Stimulated activated CD8-positive, alpha-beta memory T cell treated with anti-CD3 and anti-CD28 coated beads, Interleukin-2, amount 100 ng/mL, for 1 hour (primary cell): ENCODE results near the gene NLGN4X.
"Not testable (repeated sequence)": the region's sequence is repeated elsewhere in the genome, so short reads cannot be mapped to it uniquely, and the experiment has no call there.

Experiments
- DNase-seq, 2 donors: peaks; one replicate each; pipeline ENCODE4 v3.0.0-alpha.2; 2020; ENCODE audit warnings: low read depth in 2 of 2

NLGN4X gene

DNA sequence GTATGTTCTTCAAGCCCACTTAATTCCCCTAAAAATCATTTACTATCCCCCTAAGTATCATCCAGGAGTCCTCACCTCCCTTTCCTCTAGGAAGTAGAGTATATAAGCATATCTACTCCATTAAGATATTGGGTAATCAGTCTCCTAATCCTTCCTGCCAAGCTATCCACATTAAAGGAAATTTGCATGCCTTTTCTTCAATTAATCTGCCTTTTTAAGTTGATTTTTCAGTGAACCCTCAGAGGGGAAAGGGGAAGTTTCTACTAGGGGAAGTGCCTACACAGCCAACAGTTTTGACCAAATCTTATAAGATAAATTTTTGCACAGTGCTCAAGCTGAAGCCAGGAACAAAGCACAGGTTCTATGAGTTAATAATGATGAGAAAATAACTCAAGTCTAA is 222.8 kb downstream of the NLGN4X start:
- no peak for DNase-seq

GRCh38 chrX:6004529-6004928 is 224.1 kb downstream of the NLGN4X start:
- no peak for DNase-seq

DNA sequence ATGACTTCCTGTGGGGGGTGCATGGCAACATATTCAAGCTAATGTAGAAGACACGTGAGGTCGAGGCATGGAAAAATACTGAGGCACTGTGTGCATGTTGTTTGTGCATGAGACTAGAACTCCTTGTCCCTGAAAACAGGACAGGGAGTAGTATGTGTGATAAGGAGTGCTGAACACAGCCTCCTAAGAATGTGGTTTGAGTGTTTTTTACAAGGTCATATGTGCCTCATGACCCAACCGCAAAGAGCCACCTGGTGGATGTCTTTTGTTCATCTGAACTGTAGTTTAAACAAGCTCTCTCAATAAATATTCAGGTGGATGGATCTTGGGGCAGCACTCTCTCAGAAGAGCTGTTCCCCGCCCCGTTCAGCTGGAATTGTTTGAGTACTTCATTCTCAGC is 226.6 kb downstream of the NLGN4X start:
- no peak for DNase-seq

GRCh38 chrX:5998901-5999300 is 229.8 kb downstream of the NLGN4X start:
- no peak for DNase-seq

DNA sequence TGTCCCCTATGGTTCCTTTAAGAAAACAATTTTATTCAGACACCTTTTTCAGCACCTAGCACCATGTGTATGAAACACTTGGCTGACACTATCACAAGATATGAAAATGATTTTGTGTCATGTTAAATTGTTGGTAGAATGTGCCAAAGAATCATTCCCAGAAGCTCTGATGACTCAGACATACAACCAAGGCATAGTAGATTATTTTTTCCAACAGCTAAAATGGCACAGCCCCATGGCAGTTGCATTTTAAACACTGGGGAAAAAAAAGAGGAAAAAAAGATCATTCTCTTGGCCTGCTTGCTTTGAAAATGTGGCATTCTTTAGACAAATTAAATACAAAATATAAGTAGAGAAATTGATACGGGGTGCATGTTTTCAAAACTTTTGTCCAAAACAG is 230.2 kb downstream of the NLGN4X start:
- no peak for DNase-seq

GRCh38 chrX:5991393-5991792 is 237.3 kb downstream of the NLGN4X start:
- DNase-seq, result no peak

- DNase-seq, result no peak
Measured at GRCh38 chrX:5979338-5979737, 249.3 kb downstream of the NLGN4X start.

- no peak for DNase-seq
Measured at GRCh38 chrX:5976332-5976731, 252.3 kb downstream of the NLGN4X start.

DNA sequence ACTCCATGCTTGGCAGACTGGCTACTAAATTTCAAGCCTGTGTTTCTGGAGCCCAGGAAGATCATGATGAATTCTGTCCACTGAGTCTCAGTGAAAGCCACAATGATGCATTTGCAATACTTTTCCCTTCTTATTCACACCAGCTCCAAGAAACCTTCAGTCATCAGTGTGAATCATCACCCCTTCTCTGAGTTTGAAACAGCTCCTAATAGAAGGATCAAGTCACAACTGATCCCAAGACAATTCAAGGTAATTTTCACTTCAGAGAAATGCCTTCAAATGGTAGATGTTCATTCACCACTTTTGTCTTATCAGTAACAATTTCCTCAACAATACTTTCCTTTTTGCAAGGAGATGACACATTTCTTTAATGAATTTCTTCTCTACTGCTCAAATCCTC is 257.4 kb downstream of the NLGN4X start:
- DNase-seq, result no peak

- no peak for DNase-seq
Measured at GRCh38 chrX:5965406-5965805, 263.3 kb downstream of the NLGN4X start.

DNA sequence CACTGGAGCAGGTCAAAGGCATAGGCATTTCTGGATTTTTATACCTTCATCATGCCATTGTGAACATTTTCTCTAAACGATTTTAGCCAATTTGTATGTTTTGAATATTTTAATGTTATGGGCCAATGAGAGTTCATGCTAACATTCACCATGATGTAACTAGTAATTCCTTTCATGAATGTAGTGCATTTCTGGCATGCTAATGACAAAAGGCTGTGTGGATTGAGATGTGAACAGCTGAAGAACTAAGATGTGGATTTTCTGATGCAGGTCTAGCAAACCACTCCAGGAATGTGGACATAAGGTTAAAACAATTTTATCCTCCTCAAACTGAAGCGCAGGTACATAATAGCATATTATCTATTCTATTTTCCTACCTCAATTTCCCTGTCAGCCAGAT is 269.4 kb downstream of the NLGN4X start:
- DNase-seq, result no peak

- DNase-seq, result no peak
Measured at GRCh38 chrX:5958523-5958922, 270.1 kb downstream of the NLGN4X start.

DNA sequence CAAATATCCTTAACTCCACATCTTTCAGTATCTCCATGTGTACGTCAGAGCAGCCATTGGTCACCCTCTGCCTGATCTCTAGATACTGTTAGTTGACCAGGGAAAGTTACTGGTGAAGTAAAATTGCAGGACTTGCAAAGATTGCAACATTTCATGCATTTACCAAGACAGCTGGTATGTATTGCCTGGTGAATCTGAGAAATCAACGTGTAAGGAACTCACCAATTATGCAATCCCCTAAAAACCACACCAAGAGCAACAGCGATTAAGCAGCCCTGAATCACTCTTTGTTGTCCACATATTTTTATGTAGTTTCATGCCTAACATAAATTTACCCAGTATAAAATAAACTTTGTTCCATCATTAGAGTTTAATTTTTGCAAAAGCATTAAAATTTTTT is 271.2 kb downstream of the NLGN4X start:
- DNase-seq, result no peak

DNA sequence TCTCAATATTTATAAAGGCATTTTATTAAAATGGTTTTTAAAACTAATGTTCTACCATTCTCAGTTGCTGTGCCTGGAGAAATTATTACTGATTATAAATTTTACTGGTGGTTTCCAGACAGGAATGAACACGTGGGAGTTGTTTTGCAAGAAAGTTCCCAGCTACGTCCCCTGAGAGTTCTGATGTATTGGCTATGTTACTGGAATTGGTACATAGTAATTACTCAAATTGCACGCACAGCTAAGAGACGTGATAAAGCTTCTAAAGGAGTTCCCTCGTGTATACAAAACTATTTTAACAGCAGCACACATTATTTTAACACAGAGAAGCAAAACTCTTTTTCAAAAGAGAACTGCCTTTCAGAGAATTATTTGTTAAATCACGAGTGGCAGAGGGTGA is 292.2 kb downstream of the NLGN4X start:
- DNase-seq, result no peak

DNA sequence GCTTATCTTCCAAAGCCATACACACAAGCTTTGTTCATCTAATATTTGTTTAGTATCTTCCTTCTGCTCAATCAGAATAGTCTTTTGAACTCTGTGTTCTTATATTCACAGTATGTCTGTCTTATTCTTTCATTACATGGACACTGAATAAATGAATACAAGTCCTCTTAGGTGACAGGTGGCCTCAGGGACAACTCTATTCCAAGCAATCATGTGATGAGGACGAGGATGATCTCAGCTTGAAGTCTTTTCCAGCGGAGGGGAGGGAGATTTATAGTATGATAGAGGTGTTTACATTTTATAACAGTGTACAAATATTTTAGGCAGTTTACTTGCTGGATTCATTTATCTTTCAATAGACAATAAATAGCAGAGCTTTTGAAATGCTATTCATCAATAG is 300.4 kb downstream of the NLGN4X start:
- DNase-seq, result no peak

DNA sequence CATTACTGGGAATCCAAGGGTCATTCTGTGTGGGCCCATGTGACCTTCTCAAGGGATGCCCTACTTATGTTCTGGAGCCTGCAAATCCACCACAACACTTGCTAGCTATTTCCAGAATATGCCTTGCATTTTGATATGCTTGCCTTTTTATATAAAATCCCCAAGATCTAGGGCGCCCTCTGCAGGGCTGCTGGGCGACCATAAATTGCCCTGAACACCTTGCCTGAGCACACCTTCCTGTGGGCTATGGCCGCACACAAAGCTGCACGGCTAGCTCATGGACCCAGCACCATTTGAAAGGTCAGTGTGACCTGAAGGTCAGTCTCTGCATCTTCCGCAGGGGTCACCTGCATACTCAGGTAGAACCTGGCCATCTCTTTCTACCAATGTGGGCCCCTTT is 311.7 kb downstream of the NLGN4X start:
- DNase-seq, result no peak

- no peak for DNase-seq
Measured at GRCh38 chrX:5915783-5916182, 312.9 kb downstream of the NLGN4X start.

- DNase-seq, result no peak
Measured at GRCh38 chrX:5907207-5907606, 321.5 kb downstream of the NLGN4X start.

DNA sequence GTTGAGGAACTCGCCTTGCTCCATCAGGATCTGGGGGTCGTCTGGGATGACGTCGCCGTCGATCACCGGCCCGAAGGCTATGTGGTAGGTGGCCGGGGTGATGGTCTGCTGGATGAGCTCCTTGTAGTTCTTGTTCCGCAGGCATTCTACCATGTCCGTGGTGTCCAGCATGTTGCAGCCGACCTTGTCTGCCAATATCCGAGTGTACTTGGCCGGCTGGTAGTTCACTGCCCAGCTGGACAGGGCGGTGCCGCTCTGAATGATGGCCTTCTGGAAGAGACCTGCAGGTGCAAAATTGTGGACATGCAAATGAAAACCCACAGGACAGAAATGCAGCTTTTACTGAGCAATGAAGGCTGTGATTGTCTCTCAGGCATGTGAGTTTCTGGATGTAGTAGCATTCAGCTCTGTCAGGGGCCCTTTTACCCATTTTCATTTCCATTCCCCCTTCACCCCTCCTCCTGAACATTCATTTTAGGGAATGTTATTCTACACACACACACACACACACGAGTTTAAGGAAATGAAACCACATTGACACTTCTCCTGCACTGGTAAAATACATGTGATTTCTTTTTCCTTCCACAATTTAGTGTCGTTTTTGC is 325.0 kb downstream of the NLGN4X start:
- DNase-seq, result not testable (repeated sequence)

- no peak for DNase-seq
Measured at GRCh38 chrX:5898463-5898862, 330.2 kb downstream of the NLGN4X start.

- no peak for DNase-seq
Measured at GRCh38 chrX:5891378-5891777, 337.3 kb downstream of the NLGN4X start.

- no peak for DNase-seq
Measured at GRCh38 chrX:5876984-5877596, 351.6 kb downstream of the NLGN4X start.

DNA sequence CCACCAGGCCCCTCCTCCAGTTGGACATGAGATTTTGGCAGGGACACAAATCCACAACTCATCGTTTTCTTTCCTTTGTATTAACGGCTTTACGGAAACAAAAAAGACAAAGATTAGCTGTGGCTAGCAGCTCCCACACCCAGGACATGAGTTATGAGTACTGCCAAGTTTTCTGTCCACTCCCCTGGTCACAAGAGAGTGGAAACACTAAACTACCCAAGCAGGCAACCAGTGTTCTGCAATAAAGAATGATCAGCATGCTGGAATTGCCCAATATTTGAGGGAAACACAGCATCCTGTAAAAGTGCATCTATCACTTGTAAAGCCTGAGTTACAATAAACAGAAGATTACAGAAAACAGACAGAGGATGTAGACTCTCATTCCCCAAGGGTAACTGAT is 358.4 kb downstream of the NLGN4X start:
- DNase-seq, result no peak

DNA sequence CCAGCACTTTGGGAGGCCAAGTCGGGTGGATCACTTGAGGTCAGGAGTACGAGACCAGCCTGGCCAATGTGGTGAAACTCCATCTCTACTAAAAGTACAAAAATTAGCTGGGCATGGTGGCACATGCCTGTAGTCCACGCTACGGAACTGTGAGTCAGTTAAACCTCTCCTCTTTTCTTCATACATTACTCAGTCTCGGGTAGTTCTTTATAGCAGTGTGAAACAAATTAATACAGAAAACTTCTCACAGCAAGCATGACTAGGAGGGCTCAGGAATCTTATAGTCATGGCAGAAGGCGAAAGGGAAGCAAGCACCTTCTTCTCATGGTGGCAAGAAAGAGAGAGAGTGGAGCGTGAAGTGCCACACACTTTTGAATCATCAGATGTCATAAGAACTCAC is 358.9 kb downstream of the NLGN4X start:
- DNase-seq, result no peak
